ENCODE data around the gene SORCS2. TPM values are rescaled to one million over a fixed set of nuclear protein-coding genes. Genes with fewer than 3 reads are reported as not detected.

SORCS2 gene
- total RNA-seq, 4 donors from 2014 or later = 0.07 to 1.2 (median 0.11) TPM

GRCh38 chr4:7687796-7688195 is 495.5 kb downstream of the SORCS2 start:
- Histone ChIP-seq H3K4me1 (no peaks in the 10 kb centered on the region), H3K27ac (no peak overlapping the region), H3K9me3 (no peaks in the 10 kb centered on the region), H3K36me3 (no peaks in the 10 kb centered on the region), H3K4me3 (no peak overlapping the region), H3K27me3 (no peaks in the 10 kb centered on the region)
- in situ Hi-C loops (cut with MboI; ENCODE audit: low sequenced_read_pairs in 4 of 4) = no loop called here
- ATAC-seq = no peak
- DNase-seq = no peak
- intact Hi-C loops (cut with DNase I; ENCODE audit: low total_unique reads) = no loop called here
- TF ChIP-seq CTCF (IDR thresholded peaks at IDR 0.05 in 4 of 5, conservative IDR thresholded peaks at IDR 0.05 in 1 of 5) = no peak
- no peak for TF ChIP-seq POLR2A (IDR thresholded peaks at IDR 0.05)

GRCh38 chr4:7689773-7690693 is 497.7 kb downstream of the SORCS2 start:
- in situ Hi-C loops (cut with MboI; ENCODE audit: low sequenced_read_pairs in 4 of 4) = no loop called here

GRCh38 chr4:7691061-7691460 is 498.7 kb downstream of the SORCS2 start:
- Histone ChIP-seq H3K27me3 (no peaks in the 10 kb centered on the region), H3K36me3 (no peaks in the 10 kb centered on the region), H3K9me3 (no peaks in the 10 kb centered on the region), H3K4me3 (no peak overlapping the region), H3K4me1 (no peaks in the 10 kb centered on the region), H3K27ac (no peak overlapping the region)
- DNase-seq (no peak), ATAC-seq (no peak)
- in situ Hi-C loops (cut with MboI; ENCODE audit: low sequenced_read_pairs in 4 of 4) (no loop called here), intact Hi-C loops (cut with DNase I; ENCODE audit: low total_unique reads) (no loop called here)
- no peak for TF ChIP-seq CTCF (IDR thresholded peaks at IDR 0.05 in 4 of 5, conservative IDR thresholded peaks at IDR 0.05 in 1 of 5)
- TF ChIP-seq POLR2A (IDR thresholded peaks at IDR 0.05) = no peak

More at GRCh38 chr4:7689773-7690693, 497.7 kb downstream of the SORCS2 start:
- intact Hi-C loops (cut with DNase I; ENCODE audit: low total_unique reads) = no loop called here
- TF ChIP-seq POLR2A (IDR thresholded peaks at IDR 0.05) (no peak), CTCF (IDR thresholded peaks at IDR 0.05 in 4 of 5, conservative IDR thresholded peaks at IDR 0.05 in 1 of 5) (no peak)
- Histone ChIP-seq H3K4me1 (no peaks in the 10 kb centered on the region), H3K36me3 (no peaks in the 10 kb centered on the region), H3K27ac (no peak overlapping the region), H3K9me3 (no peaks in the 10 kb centered on the region), H3K4me3 (no peak overlapping the region), H3K27me3 (no peaks in the 10 kb centered on the region)
- ATAC-seq = no peak
- no peak for DNase-seq

- intact Hi-C loops (cut with DNase I; ENCODE audit: low total_unique reads) = no loop called here
- ATAC-seq = no peak
These were observed 499.6 kb downstream of the SORCS2 start for GRCh38 chr4:7691982-7692381.

More at GRCh38 chr4:7691982-7692381, 499.6 kb downstream of the SORCS2 start:
- Histone ChIP-seq H3K36me3 (no peaks in the 10 kb centered on the region), H3K27ac (no peak overlapping the region), H3K27me3 (peaks cover 0 to 4% (median 0%) of the 10 kb centered on the region in 3 donors), H3K9me3 (no peaks in the 10 kb centered on the region), H3K4me3 (no peak overlapping the region), H3K4me1 (no peaks in the 10 kb centered on the region)
- TF ChIP-seq CTCF (IDR thresholded peaks at IDR 0.05 in 4 of 5, conservative IDR thresholded peaks at IDR 0.05 in 1 of 5) (no peak), POLR2A (IDR thresholded peaks at IDR 0.05) (no peak)
- in situ Hi-C loops (cut with MboI; ENCODE audit: low sequenced_read_pairs in 4 of 4) = no loop called here
- no peak for DNase-seq

All from gastrocnemius medialis (tissue), 4 donors.